Measurements from ENCODE around the gene GARIN5A.
A peak's percentile ranks its signal among the peaks of the same experiment; 100 is the strongest.

The GARIN5A gene

DNA sequence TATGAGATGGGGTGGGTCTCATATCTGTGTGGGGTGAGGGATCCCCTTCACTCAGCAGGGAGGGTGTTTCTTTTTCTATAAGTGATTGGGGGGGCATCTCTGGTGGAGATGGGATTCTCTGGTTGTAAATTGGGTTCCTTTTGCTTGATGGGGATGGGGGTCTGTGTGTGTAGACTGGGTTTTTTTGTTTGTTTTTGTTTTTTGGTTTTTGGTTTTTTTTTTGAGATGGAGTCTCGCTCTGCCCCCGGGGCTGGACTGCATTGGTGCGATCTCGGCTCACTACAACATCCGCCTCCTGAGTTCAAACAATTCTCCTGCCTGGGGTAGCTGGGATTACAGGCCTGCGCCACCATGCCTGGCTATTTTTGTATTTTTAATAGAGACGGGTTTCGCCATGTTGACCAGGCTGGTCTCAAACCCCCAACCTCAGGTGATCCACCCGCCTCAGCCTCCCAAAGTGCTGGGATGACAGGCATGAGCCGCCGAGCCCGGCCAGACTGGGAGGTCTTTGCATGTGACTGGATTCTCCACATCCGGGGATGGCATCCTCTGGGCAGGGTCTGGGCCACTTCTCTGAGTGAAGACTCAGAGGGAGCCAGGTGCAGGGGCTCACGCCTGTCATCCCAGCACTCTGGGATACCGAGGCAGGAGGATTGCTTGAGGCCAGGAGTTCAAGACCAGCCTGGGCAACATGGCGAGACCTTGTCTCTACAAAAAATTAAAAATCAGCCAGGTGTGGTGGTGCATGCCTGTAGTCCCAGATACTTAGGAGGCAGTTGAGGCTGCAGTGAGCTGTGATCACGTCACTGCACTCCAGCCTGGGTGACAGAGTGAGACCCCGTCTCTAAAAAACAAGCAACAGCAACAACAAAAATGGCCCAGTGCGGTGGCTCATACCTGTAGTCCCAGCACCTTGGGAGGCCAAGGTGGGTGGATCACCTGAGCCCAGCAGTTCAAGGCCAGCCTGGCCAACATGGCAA lies 43.2 kb downstream of the GARIN5A start:
- TF ChIP-seq ZNF274 (IDR thresholded peaks at IDR 0.05; ENCODE audit: low read depth, low read length): no peak
- no peak overlapping the region; the same call in 1 of the 2 replicates for H3K4me3 ChIP-seq (ENCODE audit: low read length)

DNA sequence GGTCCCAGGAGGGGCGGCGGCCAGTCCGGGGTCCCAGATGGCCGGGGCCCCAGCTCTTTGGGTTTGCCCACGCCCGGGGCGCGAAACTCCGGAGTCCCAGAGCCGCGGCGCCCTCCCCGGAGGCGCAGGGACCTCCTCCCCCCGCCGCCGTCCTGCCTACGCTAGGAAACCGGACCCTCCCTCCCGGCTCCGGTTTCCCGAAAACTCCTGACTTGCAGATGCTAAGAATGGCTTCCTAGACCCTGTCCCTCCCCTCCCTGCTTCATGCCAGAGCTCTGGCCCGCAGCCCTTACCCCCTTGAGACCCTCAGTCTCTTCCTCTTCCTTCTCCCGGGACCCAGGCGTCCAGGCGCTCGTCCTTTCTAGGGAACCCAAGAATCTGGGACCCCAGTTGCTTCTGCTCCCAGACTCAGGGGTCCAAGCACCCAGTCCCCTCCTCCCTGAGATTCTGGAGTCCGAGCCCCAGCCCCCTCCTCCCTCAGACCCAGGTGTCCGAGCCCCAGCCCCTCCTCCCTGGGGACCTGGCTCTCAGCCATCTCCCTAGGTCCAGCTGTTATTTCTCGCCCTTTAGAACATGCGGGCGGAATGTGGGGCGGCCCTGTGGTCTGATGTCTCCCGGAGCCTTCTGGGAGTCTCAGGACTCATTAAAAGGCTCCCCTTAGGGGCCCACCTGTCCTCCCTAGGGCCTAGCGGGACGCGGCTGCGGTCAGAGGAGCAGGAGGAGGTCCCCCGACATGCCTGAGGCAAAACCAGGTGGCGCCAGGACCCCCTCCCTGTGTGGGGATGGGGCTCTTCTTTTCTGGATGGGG lies 44.2 kb downstream of the GARIN5A start, which contains the start of gene MYBPC2:
MYBPC2 (plus strand) TSS at position 672 of the 808 bp plus-strand sequence; CDS start at position 734, 62 bp downstream.
- TF ChIP-seq ZNF274 (IDR thresholded peaks at IDR 0.05; ENCODE audit: low read depth, low read length): no peak
- H3K4me3 ChIP-seq (ENCODE audit: low read length): peak within 1 kb of the TSS; percentile 56; the same call in 1 of the 2 replicates

DNA sequence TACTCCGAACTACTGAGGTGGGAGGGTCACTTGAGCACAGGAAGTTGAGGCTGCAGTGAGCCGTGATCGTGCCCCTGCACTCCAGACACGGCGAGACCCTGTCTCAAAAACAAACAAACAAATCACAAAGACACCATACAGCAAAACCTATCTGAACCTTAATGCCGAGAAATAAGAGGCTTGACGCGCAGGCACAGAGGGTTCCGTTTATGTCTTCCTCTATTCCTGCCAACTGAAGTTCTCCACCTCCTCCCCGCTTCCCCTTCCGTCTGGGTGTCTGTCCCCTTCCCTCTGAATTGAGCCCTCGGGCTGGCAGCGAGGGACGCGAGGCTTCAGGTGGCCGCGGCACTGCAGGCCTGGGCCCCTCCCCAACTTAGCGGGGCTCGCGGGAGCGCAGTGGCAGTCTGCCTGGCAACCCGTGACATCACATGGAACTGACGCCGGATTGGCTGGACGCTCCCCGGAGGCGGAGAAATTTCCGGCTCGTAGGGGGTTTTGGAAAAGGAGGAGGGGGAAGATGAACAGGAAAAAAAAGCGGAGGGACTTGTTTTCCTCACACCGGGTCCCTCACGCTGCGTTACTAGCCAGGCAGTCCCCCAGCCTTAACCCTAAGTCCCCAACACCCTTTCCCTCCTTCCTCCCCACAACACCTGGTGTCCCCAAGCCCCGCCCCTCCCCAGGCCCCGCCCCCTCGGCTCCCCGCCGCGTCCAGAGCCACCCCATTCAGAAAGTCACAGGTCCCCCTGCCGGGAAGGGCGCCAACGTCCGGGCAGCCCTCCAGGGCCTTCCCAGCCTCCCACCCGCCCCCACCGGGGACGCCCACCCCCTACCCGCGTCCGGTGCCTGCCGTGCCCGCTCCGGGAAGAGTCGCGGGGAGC lies 45.1 kb downstream of the GARIN5A start:
- H3K4me3 ChIP-seq (ENCODE audit: low read length): peak overlapping the region; percentile 56; the same call in 1 of the 2 replicates
- no peak for TF ChIP-seq ZNF274 (IDR thresholded peaks at IDR 0.05; ENCODE audit: low read depth, low read length)

DNA sequence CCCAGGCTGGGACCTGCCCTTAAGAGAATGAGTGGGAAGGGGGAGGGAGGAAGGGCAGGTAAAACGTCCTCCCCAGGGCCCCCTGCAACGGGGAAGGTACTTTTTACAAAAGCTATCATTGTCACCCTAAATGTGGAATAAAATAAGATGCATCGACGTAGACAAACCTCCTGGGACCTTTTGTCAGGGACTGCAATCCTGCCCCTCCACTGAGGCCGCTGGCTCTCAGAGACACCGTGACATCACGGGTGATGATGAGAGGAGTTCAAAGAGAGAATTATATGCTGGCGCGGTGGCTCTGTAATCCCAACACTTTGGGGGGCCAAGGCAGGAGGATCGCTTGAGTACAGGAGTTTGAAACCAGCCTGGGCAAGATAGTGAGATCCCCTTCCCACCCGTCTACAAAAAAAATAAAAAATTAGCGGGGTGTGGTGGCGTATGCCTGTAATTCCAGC lies 45.7 kb downstream of the GARIN5A start:
- TF ChIP-seq ZNF274 (IDR thresholded peaks at IDR 0.05; ENCODE audit: low read depth, low read length): no peak
- H3K4me3 ChIP-seq (ENCODE audit: low read length): peak overlapping the region; percentile 56; the same call in 1 of the 2 replicates

DNA sequence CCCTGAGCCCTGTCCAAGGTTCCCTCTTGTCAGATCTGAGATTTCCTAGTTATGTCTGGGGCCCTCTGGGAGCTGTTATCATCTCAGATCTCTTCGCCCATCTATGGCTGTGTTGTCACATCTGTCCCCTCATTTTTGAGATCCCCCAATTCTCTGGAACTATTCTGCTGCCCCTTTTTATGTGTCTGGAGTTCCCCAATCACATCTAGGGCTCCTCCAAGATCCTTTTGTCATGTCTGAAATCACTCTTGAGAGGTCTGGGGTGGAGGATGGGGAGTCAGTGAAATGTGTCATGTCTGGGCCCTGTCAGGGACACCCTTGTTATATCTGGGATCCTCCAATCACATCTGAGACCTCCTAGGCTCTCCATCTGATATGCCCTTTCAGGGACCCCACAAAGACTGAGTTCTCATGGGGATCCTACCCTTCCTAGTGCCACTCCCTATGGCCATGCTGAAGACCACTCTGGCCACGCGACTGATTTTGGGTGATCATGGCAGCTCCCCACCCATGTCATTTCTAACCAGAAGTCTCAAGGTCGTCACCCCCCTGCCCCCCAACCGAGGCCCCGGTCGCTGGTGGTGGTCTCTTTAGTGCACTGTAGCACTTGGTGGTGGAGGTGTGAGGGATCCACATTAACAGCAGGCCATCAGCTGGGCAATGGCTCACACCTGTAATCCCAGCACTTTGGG lies 47.7 kb downstream of the GARIN5A start:
- no peak for TF ChIP-seq ZNF274 (IDR thresholded peaks at IDR 0.05; ENCODE audit: low read depth, low read length)
- H3K4me3 ChIP-seq (ENCODE audit: low read length): no peak overlapping the region

DNA sequence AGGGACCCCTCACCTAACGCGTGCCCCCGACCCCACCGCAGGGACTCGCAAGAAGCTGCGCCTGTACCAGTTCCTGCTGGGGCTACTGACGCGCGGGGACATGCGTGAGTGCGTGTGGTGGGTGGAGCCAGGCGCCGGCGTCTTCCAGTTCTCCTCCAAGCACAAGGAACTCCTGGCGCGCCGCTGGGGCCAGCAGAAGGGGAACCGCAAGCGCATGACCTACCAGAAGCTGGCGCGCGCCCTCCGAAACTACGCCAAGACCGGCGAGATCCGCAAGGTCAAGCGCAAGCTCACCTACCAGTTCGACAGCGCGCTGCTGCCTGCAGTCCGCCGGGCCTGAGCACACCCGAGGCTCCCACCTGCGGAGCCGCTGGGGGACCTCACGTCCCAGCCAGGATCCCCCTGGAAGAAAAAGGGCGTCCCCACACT lies 48.6 kb downstream of the GARIN5A start:
- TF ChIP-seq ZNF274 (IDR thresholded peaks at IDR 0.05; ENCODE audit: low read depth, low read length): no peak
- no peak overlapping the region for H3K4me3 ChIP-seq (ENCODE audit: low read length)

DNA sequence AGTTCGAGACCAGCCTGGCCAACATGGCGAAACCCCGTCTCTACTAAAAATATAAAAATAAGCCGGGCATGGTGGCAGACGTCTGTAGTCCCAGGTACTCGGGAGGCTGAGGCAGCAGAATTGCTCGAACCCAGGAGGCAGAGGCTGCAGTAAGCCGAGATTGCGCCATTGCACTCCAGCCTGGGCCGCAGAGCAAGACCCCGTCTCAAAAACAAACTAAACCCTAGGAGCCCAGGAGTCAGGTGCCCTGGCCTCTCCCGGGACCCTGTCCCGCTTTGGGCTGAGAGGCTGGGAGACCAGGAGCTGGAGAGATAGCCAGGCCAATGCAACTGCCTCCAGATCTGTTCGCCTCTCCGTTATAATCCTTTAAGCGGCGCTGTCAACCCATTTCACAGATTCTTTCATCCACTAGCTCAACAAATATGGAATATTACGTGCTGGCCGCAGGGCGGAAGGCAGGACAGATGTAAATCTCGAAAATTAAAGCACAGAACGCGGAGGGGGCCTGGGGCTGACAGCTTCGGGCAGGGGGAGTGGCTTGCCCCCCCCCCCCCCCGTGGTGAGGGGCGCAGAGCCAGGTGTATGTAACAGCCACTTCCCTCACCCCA lies 49.2 kb downstream of the GARIN5A start:
- H3K4me3 ChIP-seq (ENCODE audit: low read length): no peak overlapping the region
- no peak for TF ChIP-seq ZNF274 (IDR thresholded peaks at IDR 0.05; ENCODE audit: low read depth, low read length)

DNA sequence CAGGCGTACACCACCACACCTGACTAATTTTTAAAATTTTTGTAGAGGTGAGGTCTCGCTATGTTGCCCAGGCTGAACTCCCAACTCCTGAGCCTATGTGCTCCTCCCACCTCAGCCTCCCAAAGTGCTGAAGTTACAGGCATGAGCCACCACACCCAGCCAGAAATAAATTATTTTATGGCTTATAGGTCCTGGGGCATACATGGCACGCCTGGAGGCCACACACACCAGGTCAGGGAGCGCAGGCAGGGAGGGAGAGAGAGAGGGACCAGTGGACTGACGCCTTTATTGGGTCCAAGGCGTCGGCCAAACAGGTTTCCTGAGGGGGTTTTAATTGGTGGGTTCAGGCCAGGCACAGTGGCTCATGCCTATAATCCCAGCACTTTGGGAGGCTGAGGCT lies 51.1 kb downstream of the GARIN5A start:
- no peak overlapping the region for H3K4me3 ChIP-seq (ENCODE audit: low read length)
- no peak for TF ChIP-seq ZNF274 (IDR thresholded peaks at IDR 0.05; ENCODE audit: low read depth, low read length)

DNA sequence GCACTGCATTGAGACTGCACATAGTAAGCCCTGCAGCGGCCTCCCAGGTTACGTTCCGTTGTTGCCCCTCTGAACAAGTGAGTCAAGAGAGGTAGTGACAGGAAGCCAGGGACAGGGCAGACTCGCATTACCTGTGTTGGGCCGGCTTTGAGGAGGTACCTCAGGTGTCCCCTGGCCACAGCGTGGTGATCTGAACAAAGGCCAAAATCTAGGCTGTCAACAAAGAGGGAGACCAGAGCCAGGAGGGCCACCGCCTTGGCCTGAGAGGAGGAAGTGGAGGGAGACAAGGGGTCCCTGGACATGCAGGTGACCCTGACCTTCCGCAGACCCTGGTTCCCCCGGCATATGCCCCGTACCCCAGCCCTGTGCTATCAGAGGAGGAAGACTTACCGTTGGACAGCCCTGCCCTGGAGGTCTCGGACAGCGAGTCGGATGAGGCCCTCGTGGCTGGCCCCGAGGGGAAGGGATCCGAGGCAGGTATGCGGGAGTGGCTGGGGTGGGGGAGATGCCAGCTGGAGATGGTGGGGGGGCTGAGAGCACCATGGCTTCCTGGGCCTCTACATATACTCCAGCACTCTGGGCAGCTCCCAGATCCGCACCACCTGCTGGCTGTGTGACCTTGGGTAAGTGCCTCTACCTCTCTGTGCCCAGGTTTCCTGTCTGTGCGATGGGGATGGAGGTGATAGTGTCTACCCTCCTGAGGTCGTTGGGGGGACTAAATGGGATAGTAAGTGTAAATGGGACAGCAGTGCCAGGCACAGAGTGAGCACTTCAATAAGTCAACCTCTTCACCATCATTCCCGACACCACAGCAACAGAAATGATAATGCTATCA lies 53.2 kb downstream of the GARIN5A start:
- TF ChIP-seq ZNF274 (IDR thresholded peaks at IDR 0.05; ENCODE audit: low read depth, low read length): no peak

DNA sequence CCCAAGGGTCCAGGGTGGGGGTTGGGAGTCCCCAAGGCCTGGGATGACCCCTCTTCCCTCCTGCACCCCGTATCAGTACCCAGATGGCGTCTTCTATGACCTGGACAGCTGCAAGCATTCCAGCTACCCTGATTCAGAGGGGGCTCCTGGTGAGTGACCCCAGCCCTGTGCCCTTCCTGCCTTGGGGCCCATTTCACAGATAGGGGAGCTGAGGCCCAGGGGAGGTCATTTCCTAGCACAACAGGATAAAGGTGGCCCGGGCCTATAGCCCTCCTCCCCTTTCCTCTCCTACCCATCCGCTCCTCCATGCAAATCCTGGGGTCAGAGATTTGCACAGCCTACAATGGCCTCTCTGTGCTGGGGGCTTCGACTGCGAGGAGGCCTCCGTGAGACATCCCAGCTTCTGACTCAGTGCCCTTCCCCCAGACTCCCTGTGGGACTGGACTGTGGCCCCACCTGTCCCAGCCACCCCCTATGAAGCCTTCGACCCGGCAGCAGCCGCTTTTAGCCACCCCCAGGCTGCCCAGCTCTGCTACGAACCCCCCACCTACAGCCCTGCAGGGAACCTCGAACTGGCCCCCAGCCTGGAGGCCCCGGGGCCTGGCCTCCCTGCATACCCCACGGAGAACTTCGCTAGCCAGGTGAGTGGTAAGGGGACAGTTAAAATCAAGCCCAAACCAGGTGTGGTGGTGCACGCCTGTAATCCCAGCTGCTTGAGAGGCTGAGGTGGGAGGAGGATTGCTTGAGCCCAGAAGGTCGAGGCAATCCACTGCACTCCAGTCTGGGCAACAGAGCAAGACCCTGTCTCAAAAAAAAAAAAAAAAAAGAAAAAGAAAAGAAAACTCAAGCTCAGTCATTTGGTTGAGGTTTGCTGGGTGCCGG lies 54.0 kb downstream of the GARIN5A start:
- TF ChIP-seq ZNF274 (IDR thresholded peaks at IDR 0.05; ENCODE audit: low read depth, low read length): no peak
- no peak overlapping the region for H3K4me3 ChIP-seq (ENCODE audit: low read length)

More for the DNA sequence above, 53.2 kb downstream of the GARIN5A start:
- no peak overlapping the region for H3K4me3 ChIP-seq (ENCODE audit: low read length)

DNA sequence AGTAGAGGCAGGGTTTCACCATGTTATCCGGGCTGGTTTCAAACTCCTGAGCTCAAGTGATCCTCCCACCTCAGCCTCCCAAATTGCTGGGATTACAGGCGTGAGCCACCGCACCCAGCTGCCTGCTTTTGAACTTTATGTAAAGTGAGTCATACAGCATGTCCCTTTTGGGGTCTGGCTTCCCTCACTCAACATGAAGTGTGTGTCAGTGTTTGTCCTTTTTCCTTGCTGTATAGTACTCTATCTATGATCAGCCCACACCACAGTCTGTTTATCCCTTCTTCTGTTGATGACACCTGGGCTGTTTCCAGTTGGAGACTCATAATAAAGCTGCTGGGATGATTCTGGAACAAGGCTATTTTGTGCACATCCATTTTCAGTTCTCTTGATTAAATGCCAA lies 55.8 kb downstream of the GARIN5A start:
- no peak for TF ChIP-seq ZNF274 (IDR thresholded peaks at IDR 0.05; ENCODE audit: low read depth, low read length)
- no peak overlapping the region; the same call in 1 of the 2 replicates for H3K4me3 ChIP-seq (ENCODE audit: low read length)

All from GM08714 (cell line).